Lung (tissue), 16 donors: ENCODE measurements around the gene HOXC11. TPM values are rescaled to one million over a fixed set of nuclear protein-coding genes. Genes with fewer than 3 reads are reported as not detected.

Experiments used
- ATAC-seq: fragments of 200-7000 bp; cut with Tn5 transposase; one replicate; pipeline ENCODE4 v1.9.1; 2020; ENCODE audit warnings: moderate number of reproducible peaks; ENCODE audit not compliant: insufficient read depth, low FRiP score
- DNase-seq, 3 donors: peaks; one replicate each; pipeline ENCODE4 v3.0.0-alpha.2; 2013 to 2017
- H3K27ac ChIP-seq, 2 donors: one replicate each; pipeline ENCODE4 v1.5.1; 2013; ENCODE audit warnings: mild to moderate bottlenecking in 2 of 2, moderate library complexity in 2 of 2, control low read depth in 1 of 2, inconsistent platforms in 1 of 2, low read depth in 1 of 2, low read length in 1 of 2
- H3K27me3 ChIP-seq, 3 donors: one replicate each; pipeline ENCODE4 v1.5.1; 2013; ENCODE audit warnings: low read length in 2 of 3; ENCODE audit not compliant: control insufficient read depth in 3 of 3, insufficient read depth in 3 of 3
- H3K36me3 ChIP-seq, 4 donors: one replicate each; pipeline ENCODE4 v1.5.1; 2013; ENCODE audit warnings: low read length in 4 of 4, mild to moderate bottlenecking in 1 of 4, moderate library complexity in 1 of 4; ENCODE audit not compliant: control insufficient read depth in 4 of 4, insufficient read depth in 4 of 4
- H3K4me1 ChIP-seq, 5 donors: one replicate each; pipeline ENCODE4 v1.5.1; 2013; ENCODE audit warnings: low read length in 5 of 5, mild to moderate bottlenecking in 2 of 5, moderate library complexity in 1 of 5; ENCODE audit not compliant: control insufficient read depth in 5 of 5, insufficient read depth in 5 of 5
- H3K4me3 ChIP-seq: one replicate; pipeline ENCODE4 v1.5.1; 2013; ENCODE audit warnings: mild to moderate bottlenecking, control low read depth, moderate library complexity
- H3K9ac ChIP-seq, 2 donors: one replicate each; pipeline ENCODE4 v1.5.1; 2013; ENCODE audit warnings: low read length in 2 of 2, control low read depth in 1 of 2; ENCODE audit not compliant: insufficient read depth in 1 of 2
- H3K9me3 ChIP-seq, 4 donors: one replicate each; pipeline ENCODE4 v1.5.1; 2013; ENCODE audit warnings: low read length in 3 of 4, mild to moderate bottlenecking in 1 of 4, moderate library complexity in 1 of 4; ENCODE audit not compliant: control insufficient read depth in 4 of 4, insufficient read depth in 3 of 4
- CTCF ChIP-seq: IDR thresholded peaks from 2 replicates; pipeline ENCODE4 v1.5.1; 2012; ENCODE audit warnings: mild to moderate bottlenecking; ENCODE audit errors: control extremely low read depth, extremely low read depth
- WGBS, 2 donors: extraction: QIAGEN DNeasy Blood & Tissue Kit; methylation state at CpG; one replicate each; pipeline ENCODE4 v1.1.7; 2013; 5-methylcytosine and 5-hydroxymethylcytosine counted together
- long read RNA-seq, 5 donors: transcript quantifications; one replicate each; lab custom pipeline, GENCODE V29; 2026
- polyA plus RNA-seq, 2 donors: library from polyadenylated mRNA; stranded (reverse); fragments of 200-250 nt; gene quantifications; one replicate each; pipeline ENCODE4 v1.2.1, GENCODE V29; 2013
- total RNA-seq, 2 donors: library from RNA; depleted of rRNA in 1 of 2; stranded (reverse); fragments of >200 nt in 1 of 2; gene quantifications; one replicate each; pipeline ENCODE4 v1.2.1, GENCODE V29; 2014 to 2021
- donor health status: control.
- donor health status: control.
- donor health status: Bipolar disorder and iron deficiency.
- donor health status: healthy.
- donor health status: DM: yes; HTN: yes; CAD: no.

HOXC11 gene
- total RNA-seq (not detected), polyA plus RNA-seq (not detected)
- long read RNA-seq, donor 1: 0 reads
- long read RNA-seq, donor 2: 0 reads
- long read RNA-seq, donor 3: 0 reads
- long read RNA-seq, donor 4: 0 reads
- long read RNA-seq, donor 5: 0 reads

GRCh38 chr12:53972722-53973235 is at the start of gene HOXC11:
HOXC11 (plus strand) TSS chr12:53973126; CDS start chr12:53973242, 116 bp downstream.
- no peak within 1 kb of the TSS for H3K4me3 ChIP-seq
- ATAC-seq: no peak
- peaks cover 0 to 16% (median 4%) of the 10 kb centered on the region in 5 donors for H3K4me1 ChIP-seq
- peaks cover 0 to 16% (median 0%) of the 10 kb centered on the region in 4 donors for H3K9me3 ChIP-seq
- H3K27me3 ChIP-seq: peaks cover 41 to 98% (median 87%) of the 10 kb centered on the region in 3 donors
- H3K36me3 ChIP-seq: no peaks in the 10 kb centered on the region
- H3K9ac ChIP-seq: no peak within 1 kb of the TSS
- 6 to 10% methylated on average over 21 of the region's 21 CpGs for WGBS, 2 donors
- no peak for DNase-seq
- TF ChIP-seq CTCF: no peak
- no peak within 1 kb of the TSS for H3K27ac ChIP-seq

GRCh38 chr12:53924521-53925405 is 48.2 kb upstream of the HOXC11 start:
- peaks cover 21 to 100% (median 94%) of the 10 kb centered on the region in 3 donors for H3K27me3 ChIP-seq

GRCh38 chr12:53927220-53928029 is 45.5 kb upstream of the HOXC11 start:
- H3K27ac ChIP-seq: no peak overlapping the region
- TF ChIP-seq CTCF: no peak
- H3K27me3 ChIP-seq: peaks cover 30 to 100% (median 99%) of the 10 kb centered on the region in 3 donors
- H3K9me3 ChIP-seq: peaks cover 0 to 14% (median 0%) of the 10 kb centered on the region in 4 donors
- 4 to 7% methylated on average over 40 to 45 of the region's 45 CpGs for WGBS, 2 donors
- H3K9ac ChIP-seq: no peak overlapping the region
- peaks cover 0 to 3% (median 0%) of the 10 kb centered on the region in 5 donors for H3K4me1 ChIP-seq
- no peak for DNase-seq
- H3K4me3 ChIP-seq: no peak overlapping the region
- ATAC-seq: no peak
- H3K36me3 ChIP-seq: no peaks in the 10 kb centered on the region

More at GRCh38 chr12:53924521-53925405, 48.2 kb upstream of the HOXC11 start:
- no peak overlapping the region for H3K4me3 ChIP-seq
- DNase-seq (no peak), ATAC-seq (no peak)
- no peak for TF ChIP-seq CTCF
- H3K9ac ChIP-seq: no peak overlapping the region
- H3K36me3 ChIP-seq: no peaks in the 10 kb centered on the region
- peaks cover 0 to 3% (median 0%) of the 10 kb centered on the region in 5 donors for H3K4me1 ChIP-seq
- WGBS, 2 donors: 18 to 66% methylated on average over 2 of the region's 2 CpGs
- peaks cover 0 to 9% (median 0%) of the 10 kb centered on the region in 4 donors for H3K9me3 ChIP-seq
- no peak overlapping the region for H3K27ac ChIP-seq
